HG03457 (cell line): Measurements from ENCODE around the gene ENDOV.

Experiments
- ATAC-seq: cut with Tn5 transposase; IDR thresholded peaks from one replicate; pipeline ENCODE4 v1.9.1; 2021; ENCODE audit warnings: moderate number of reproducible peaks; ENCODE audit not compliant: unreplicated experiment

ENDOV gene

GRCh38 chr17:80414803-80415625 is at the start of gene ENDOV:
Gene ENDOV, plus strand, starts transcription at chr17:80415167. Its CDS starts 28 bp downstream, at chr17:80415195.
- ATAC-seq = peak; percentile 79

GRCh38 chr17:80365983-80366382 is 49.0 kb upstream of the ENDOV start:
- no peak for ATAC-seq

- no peak for ATAC-seq
Observed at GRCh38 chr17:80367503-80367902, 47.5 kb upstream of the ENDOV start.

- ATAC-seq = no peak
Observed at GRCh38 chr17:80371196-80371595, 43.8 kb upstream of the ENDOV start.

- no peak for ATAC-seq
Observed at GRCh38 chr17:80372456-80372855, 42.5 kb upstream of the ENDOV start.

- no peak for ATAC-seq
Observed at GRCh38 chr17:80372922-80373570, 41.9 kb upstream of the ENDOV start.

- ATAC-seq = no peak
Observed at GRCh38 chr17:80374039-80374731, 40.8 kb upstream of the ENDOV start.

- ATAC-seq = no peak
Observed at GRCh38 chr17:80374732-80375585, 40.0 kb upstream of the ENDOV start.

- ATAC-seq = no peak
Observed at GRCh38 chr17:80376531-80376930, 38.4 kb upstream of the ENDOV start.

- ATAC-seq = no peak
Observed at GRCh38 chr17:80377798-80378197, 37.2 kb upstream of the ENDOV start.

- ATAC-seq = no peak
Observed at GRCh38 chr17:80379348-80379747, 35.6 kb upstream of the ENDOV start.

- ATAC-seq = no peak
Observed at GRCh38 chr17:80380068-80380467, 34.9 kb upstream of the ENDOV start.

- no peak for ATAC-seq
Observed at GRCh38 chr17:80380555-80381002, 34.4 kb upstream of the ENDOV start.

- no peak for ATAC-seq
Observed at GRCh38 chr17:80381416-80381923, 33.5 kb upstream of the ENDOV start.

- no peak for ATAC-seq
Observed at GRCh38 chr17:80382446-80382845, 32.5 kb upstream of the ENDOV start.

GRCh38 chr17:80382956-80383355 is 32.0 kb upstream of the ENDOV start:
- no peak for ATAC-seq

GRCh38 chr17:80384078-80384960 is 30.6 kb upstream of the ENDOV start:
- ATAC-seq = no peak

- ATAC-seq = no peak
Observed at GRCh38 chr17:80385046-80385445, 29.9 kb upstream of the ENDOV start.

GRCh38 chr17:80386341-80386740 is 28.6 kb upstream of the ENDOV start:
- no peak for ATAC-seq

GRCh38 chr17:80387071-80387470 is 27.9 kb upstream of the ENDOV start:
- ATAC-seq = no peak
